HCT116 (cell line): ENCODE measurements around the gene SUN5. TPM values are rescaled to one million over a fixed set of nuclear protein-coding genes. Genes with fewer than 3 reads are reported as not detected.

Experiments
- ATAC-seq: fragments of 200-7000 bp; cut with Tn5 transposase; 2 replicates; pipeline ENCODE4 v1.9.1; 2020; ENCODE audit warnings: mild to moderate bottlenecking, moderate library complexity
- BruUV-seq: library from RNA; stranded (reverse); fragments of 400-500 nt; replicated peaks from 2 replicates; lab custom pipeline; 2021; lab: Mats Ljungman, UMichigan
- CTCF ChIA-PET: fragments of 300-600 bp; sonication (Branson Sonifier 250); formaldehyde crosslinking; loops from one replicate; lab custom pipeline; 2021; ENCODE audit warnings: antibody characterized with exemption; lab: Charles Lee
- POLR2A ChIA-PET: fragments of 300-600, 350-600 bp; sonication (Branson Sonifier 250); formaldehyde crosslinking; loops from one replicate; lab custom pipeline; 2021; ENCODE audit warnings: antibody characterized with exemption; lab: Charles Lee
- RAD21 ChIA-PET, 2 experiments: fragments of 300-600 bp; sonication (Branson Sonifier 250); formaldehyde crosslinking; loops; one replicate each; lab custom pipeline; 2023; ENCODE audit warnings: low total read pairs in 2 of 2; ENCODE audit not compliant: uncharacterized antibody in 2 of 2, unreplicated experiment in 2 of 2, low non-redundant PET in 1 of 2; lab: Charles Lee
- DNase-seq: peaks from one replicate; pipeline ENCODE4 v3.0.0-alpha.2; 2010; ENCODE audit warnings: low read depth, low spot score
- H2AFZ ChIP-seq: fragments of 200-600 bp; shearing (Covaris generic), sonication (generic); 2 replicates; pipeline ENCODE4 v1.6.1; 2017; ENCODE audit warnings: low read depth, mixed run types, mixed read lengths, antibody characterized with exemption, low read length; ENCODE audit not compliant: poor library complexity, severe bottlenecking
- H3K27ac ChIP-seq: 2 replicates; pipeline ENCODE4 v1.5.1; 2012; ENCODE audit warnings: low read depth, low read length
- H3K27me3 ChIP-seq: fragments of 200-600 bp; sonication (generic); 2 replicates; pipeline ENCODE4 v1.6.1; 2016; ENCODE audit warnings: mixed run types, low read length, mixed read lengths; ENCODE audit not compliant: insufficient read depth
- H3K36me3 ChIP-seq, 2 experiments: fragments of 200-500 bp in 1 of 2; fragments of 200-600 bp in 1 of 2; sonication (Bioruptor generic) in 1 of 2; sonication (generic) in 1 of 2; 2 replicates each; pipeline versions ENCODE4 v1.5.1 to v1.6.1; 2014 to 2016; ENCODE audit warnings: low read length in 2 of 2, inconsistent platforms in 1 of 2, mixed read lengths in 1 of 2, mixed run types in 1 of 2; ENCODE audit not compliant: insufficient read depth in 2 of 2, control insufficient read depth in 1 of 2
- H3K4me1 ChIP-seq, 2 experiments: fragments of 200-600 bp in 1 of 2; sonication (generic) in 1 of 2; 2 replicates each; pipeline versions ENCODE4 v1.5.1 to v1.6.1; 2012 to 2017; ENCODE audit warnings: low read length in 2 of 2, inconsistent platforms in 1 of 2, mild to moderate bottlenecking in 1 of 2, mixed read lengths in 1 of 2, mixed run types in 1 of 2, moderate library complexity in 1 of 2; ENCODE audit not compliant: insufficient read depth in 2 of 2, control insufficient read depth in 1 of 2
- H3K4me2 ChIP-seq: fragments of 200-600 bp; sonication (generic); 2 replicates; pipeline ENCODE4 v1.6.1; 2017; ENCODE audit warnings: mixed run types, low read length, mixed read lengths
- H3K4me3 ChIP-seq, 2 experiments: fragments of 200-600 bp in 1 of 2; sonication (generic) in 1 of 2; replicated peaks in 1 of 2; 2 replicates each; pipeline ENCODE4 v1.5.1; 2011 to 2016; ENCODE audit warnings: low read length in 2 of 2, control low read depth in 1 of 2, low read depth in 1 of 2, mild to moderate bottlenecking in 1 of 2, mixed read lengths in 1 of 2, mixed run types in 1 of 2
- H3K79me2 ChIP-seq: fragments of 200-600 bp; sonication (generic); 2 replicates; pipeline ENCODE4 v1.6.1; 2017; ENCODE audit warnings: mild to moderate bottlenecking, mixed run types, low read length, moderate library complexity, mixed read lengths; ENCODE audit not compliant: insufficient read depth
- H3K9ac ChIP-seq: fragments of 200-600 bp; sonication (generic); 2 replicates; pipeline ENCODE4 v1.6.1; 2016; ENCODE audit warnings: low read length, mixed read lengths
- H3K9me2 ChIP-seq: fragments of 200-600 bp; sonication (generic), shearing (Covaris generic); 2 replicates; pipeline ENCODE4 v1.6.1; 2017; ENCODE audit warnings: mixed run types, mild to moderate bottlenecking, moderate library complexity; ENCODE audit not compliant: insufficient read depth
- H3K9me3 ChIP-seq, 2 experiments: fragments of 200-500 bp in 1 of 2; fragments of 200-600 bp in 1 of 2; sonication (Bioruptor generic) in 1 of 2; sonication (generic) in 1 of 2; 2 replicates each; pipeline ENCODE4 v1.6.1; 2014 to 2017; ENCODE audit warnings: low read length in 2 of 2, mixed read lengths in 2 of 2, inconsistent platforms in 1 of 2, low read depth in 1 of 2, mild to moderate bottlenecking in 1 of 2, mixed run types in 1 of 2, moderate library complexity in 1 of 2; ENCODE audit not compliant: control insufficient read depth in 1 of 2, insufficient read depth in 1 of 2
- H4K20me1 ChIP-seq: fragments of 200-600 bp; sonication (generic), shearing (Covaris generic); 2 replicates; pipeline ENCODE4 v1.6.1; 2017; ENCODE audit warnings: mixed run types, mild to moderate bottlenecking, moderate library complexity; ENCODE audit not compliant: insufficient read depth
- ATF3 ChIP-seq: IDR thresholded peaks from 2 replicates; pipeline ENCODE4 v1.6.1; 2012
- CTCF ChIP-seq, 3 experiments: fragments of 200-600 bp in 1 of 3; sonication (generic) in 1 of 3; IDR thresholded peaks in 2 of 3; conservative IDR thresholded peaks in 1 of 3; 2 replicates each; pipeline ENCODE4 v1.5.1; 2012 to 2017; ENCODE audit warnings: low read depth in 2 of 3, low read length in 2 of 3, antibody characterized with exemption in 1 of 3, borderline replicate concordance in 1 of 3, control low read depth in 1 of 3, mild to moderate bottlenecking in 1 of 3, mixed read lengths in 1 of 3, mixed run types in 1 of 3, moderate library complexity in 1 of 3; ENCODE audit not compliant: insufficient read depth in 1 of 3
- ELF1 ChIP-seq: IDR thresholded peaks from 2 replicates; pipeline ENCODE4 v1.6.1; 2012; ENCODE audit warnings: low read depth, borderline replicate concordance
- FOSL1 ChIP-seq: IDR thresholded peaks from 2 replicates; pipeline ENCODE4 v1.6.1; 2012; ENCODE audit warnings: low read depth
- POLR2AphosphoS5 ChIP-seq: IDR thresholded peaks from 2 replicates; pipeline ENCODE4 v1.6.1; 2011; ENCODE audit warnings: mild to moderate bottlenecking, low read depth, low read length, moderate library complexity
- REST ChIP-seq: IDR thresholded peaks from 2 replicates; pipeline ENCODE4 v1.6.1; 2012; ENCODE audit warnings: low read depth
- TCF7L2 ChIP-seq: IDR thresholded peaks from 2 replicates; pipeline ENCODE4 v1.7.0; 2011; ENCODE audit warnings: borderline replicate concordance, inconsistent platforms; ENCODE audit not compliant: insufficient read depth, insufficient read length; ENCODE audit errors: extremely low read depth
- intact Hi-C: fragments of 100-400 bp; cut with micrococcal nuclease; formaldehyde crosslinking; loops from 2 replicates; pipeline ENCODE4 v1.10.0; 2022
- total RNA-seq: library from RNA; stranded (reverse); gene quantifications from one replicate; pipeline ENCODE4 v1.2.1, GENCODE V29; 2021; ENCODE audit not compliant: unreplicated experiment

SUN5 gene
- total RNA-seq, 1 experiment from 2014 or later, result not detected

- Histone ChIP-seq H3K4me2 (no peak overlapping the region), H3K79me2 (no peaks in the 10 kb centered on the region), H3K36me3 (no peaks in the 10 kb centered on the region), H2AFZ (no peak overlapping the region), H4K20me1 (no peaks in the 10 kb centered on the region), H3K27me3 (no peaks in the 10 kb centered on the region), H3K9me3 (no peaks in the 10 kb centered on the region), H3K4me3 (no peak overlapping the region), H3K4me1 (no peaks in the 10 kb centered on the region), H3K9me2 (no peaks in the 10 kb centered on the region), H3K9ac (no peak overlapping the region), H3K27ac (no peak overlapping the region)
- no TSS peak for BruUV-seq
- no peak for DNase-seq
- intact Hi-C loops, result no loop called here
- CTCF ChIA-PET, result interaction anchor here (1.7 kb wide), 1 partner anchor 104 kb away, joined by 5 read pairs; no protein-coding TSS in a partner anchor
- TF ChIP-seq FOSL1, result no peak
- TF ChIP-seq REST, result no peak
- no peak for TF ChIP-seq POLR2AphosphoS5
- no peak for TF ChIP-seq ELF1
- no peak for TF ChIP-seq TCF7L2
- TF ChIP-seq ATF3, result no peak
- TF ChIP-seq CTCF (IDR thresholded peaks at IDR 0.05 in 2 of 3, conservative IDR thresholded peaks at IDR 0.05 in 1 of 3; ENCODE audit: borderline replicate concordance in 1 of 3, insufficient read depth in 1 of 3, low read depth in 2 of 3, low read length in 2 of 3), result no peak
- RAD21 ChIA-PET, result no interaction called here
- POLR2A ChIA-PET, result no interaction called here
- no peak for ATAC-seq
Measured at GRCh38 chr20:33005908-33006775, 1.9 kb upstream of the SUN5 start.
